ENCODE data around the gene GADD45GIP1.
"Not testable (repeated sequence)": the region's sequence is repeated elsewhere in the genome, so short reads cannot be mapped to it uniquely, and the experiment has no call there.

The GADD45GIP1 gene

GRCh38 chr19:12967907-12968306 is 10.9 kb upstream of the GADD45GIP1 start:
- Histone ChIP-seq H3K4me2 (ENCODE audit: low read length) (no peak overlapping the region), H3K9me3 (ENCODE audit: control insufficient read depth, low read length) (no peaks in the 10 kb centered on the region), H2AFZ (no peak overlapping the region), H3K4me1 (peaks cover 5% of the 10 kb centered on the region), H3K9ac (no peak overlapping the region), H3K4me3 (ENCODE audit: low read depth, low read length) (no peak overlapping the region), H3K27ac (no peak overlapping the region), H3K36me3 (ENCODE audit: control insufficient read depth, insufficient read depth, low read length) (no peaks in the 10 kb centered on the region), H3K27me3 (ENCODE audit: control insufficient read depth, insufficient read depth, low read length) (no peaks in the 10 kb centered on the region), H3K79me2 (no peaks in the 10 kb centered on the region)
- no peak for TF ChIP-seq CTCF (IDR thresholded peaks at IDR 0.05)

- no peak for TF ChIP-seq CTCF (IDR thresholded peaks at IDR 0.05)
- Histone ChIP-seq H3K9me3 (ENCODE audit: control insufficient read depth, low read length) (no peaks in the 10 kb centered on the region), H3K9ac (no peak overlapping the region), H2AFZ (peak overlapping the region; percentile 97), H3K27me3 (ENCODE audit: control insufficient read depth, insufficient read depth, low read length) (no peaks in the 10 kb centered on the region), H3K4me1 (peaks cover 5% of the 10 kb centered on the region), H3K4me3 (ENCODE audit: low read depth, low read length) (no peak overlapping the region), H3K36me3 (ENCODE audit: control insufficient read depth, insufficient read depth, low read length) (no peaks in the 10 kb centered on the region), H3K79me2 (no peaks in the 10 kb centered on the region), H3K27ac (peak overlapping the region; percentile 33), H3K4me2 (ENCODE audit: low read length) (peak overlapping the region; percentile 98)
Observed at GRCh38 chr19:12965812-12966135, 8.8 kb upstream of the GADD45GIP1 start.

- Histone ChIP-seq H3K9ac (no peak overlapping the region), H3K36me3 (ENCODE audit: control insufficient read depth, insufficient read depth, low read length) (no peaks in the 10 kb centered on the region), H3K27ac (peak overlapping the region; percentile 33), H3K79me2 (no peaks in the 10 kb centered on the region), H3K9me3 (ENCODE audit: control insufficient read depth, low read length) (no peaks in the 10 kb centered on the region), H3K4me1 (peaks cover 5% of the 10 kb centered on the region), H3K4me3 (ENCODE audit: low read depth, low read length) (peak overlapping the region; percentile 66), H3K4me2 (ENCODE audit: low read length) (peak overlapping the region; percentile 98), H2AFZ (peak overlapping the region; percentile 97), H3K27me3 (ENCODE audit: control insufficient read depth, insufficient read depth, low read length) (no peaks in the 10 kb centered on the region)
- TF ChIP-seq CTCF (IDR thresholded peaks at IDR 0.05): peak; percentile 80
Observed at GRCh38 chr19:12965017-12965811, 8.2 kb upstream of the GADD45GIP1 start.

GRCh38 chr19:12959481-12959880 is 2.5 kb upstream of the GADD45GIP1 start:
- Histone ChIP-seq H3K79me2 (no peaks in the 10 kb centered on the region), H3K9ac (no peak overlapping the region), H2AFZ (no peak overlapping the region), H3K4me1 (peaks cover 8% of the 10 kb centered on the region), H3K27me3 (ENCODE audit: control insufficient read depth, insufficient read depth, low read length) (no peaks in the 10 kb centered on the region), H3K4me2 (ENCODE audit: low read length) (no peak overlapping the region), H3K9me3 (ENCODE audit: control insufficient read depth, low read length) (no peaks in the 10 kb centered on the region), H3K36me3 (ENCODE audit: control insufficient read depth, insufficient read depth, low read length) (no peaks in the 10 kb centered on the region), H3K4me3 (ENCODE audit: low read depth, low read length) (no peak overlapping the region), H3K27ac (no peak overlapping the region)
- TF ChIP-seq CTCF (IDR thresholded peaks at IDR 0.05): no peak

- Histone ChIP-seq H3K9ac (peak overlapping the region; percentile 40), H3K4me2 (ENCODE audit: low read length) (peak overlapping the region; percentile 61), H3K27ac (peak overlapping the region; percentile 71), H2AFZ (peak overlapping the region; percentile 93), H3K4me3 (ENCODE audit: low read depth, low read length) (peak overlapping the region; percentile 73)
- not testable (repeated sequence) for H3K9me3 ChIP-seq (ENCODE audit: control insufficient read depth, low read length); H3K4me1 ChIP-seq; H3K27me3 ChIP-seq (ENCODE audit: control insufficient read depth, insufficient read depth, low read length); H3K36me3 ChIP-seq (ENCODE audit: control insufficient read depth, insufficient read depth, low read length); H3K79me2 ChIP-seq
Observed at GRCh38 chr19:12957389-12957952, 448 bp upstream of the GADD45GIP1 start.

All from parathyroid adenoma (tissue), 2 donors.